Cardiac septum (tissue), 1 donor: ENCODE results near the gene TXNDC11. TPM values are rescaled to one million over a fixed set of nuclear protein-coding genes. Genes with fewer than 3 reads are reported as not detected.

Source experiments
- DNase-seq: peaks from one replicate; pipeline ENCODE4 v3.0.0-alpha.2; 2020; ENCODE audit warnings: low spot score
- intact Hi-C: fragments of 100-400 bp; cut with DNase I; formaldehyde crosslinking; loops from one replicate; pipeline ENCODE4 v1.14.0; 2022
- total RNA-seq: library from RNA; stranded (reverse); fragmentation: NEBNext Ultra II Directional; extraction: Animal tissue kit (Norgen Biotek cat#: 25700); gene quantifications from one replicate; pipeline ENCODE4 v1.2.1, GENCODE V29; 2021
- donor health status: DM: no; HTN: no; CAD: no.

Gene TXNDC11
- total RNA-seq, 1 donor from 2014 or later: 27.0 TPM

- intact Hi-C loops: no loop called here
- no peak for DNase-seq
Measured at GRCh38 chr16:11756248-11756647, 13.6 kb upstream of the TXNDC11 start.

DNA sequence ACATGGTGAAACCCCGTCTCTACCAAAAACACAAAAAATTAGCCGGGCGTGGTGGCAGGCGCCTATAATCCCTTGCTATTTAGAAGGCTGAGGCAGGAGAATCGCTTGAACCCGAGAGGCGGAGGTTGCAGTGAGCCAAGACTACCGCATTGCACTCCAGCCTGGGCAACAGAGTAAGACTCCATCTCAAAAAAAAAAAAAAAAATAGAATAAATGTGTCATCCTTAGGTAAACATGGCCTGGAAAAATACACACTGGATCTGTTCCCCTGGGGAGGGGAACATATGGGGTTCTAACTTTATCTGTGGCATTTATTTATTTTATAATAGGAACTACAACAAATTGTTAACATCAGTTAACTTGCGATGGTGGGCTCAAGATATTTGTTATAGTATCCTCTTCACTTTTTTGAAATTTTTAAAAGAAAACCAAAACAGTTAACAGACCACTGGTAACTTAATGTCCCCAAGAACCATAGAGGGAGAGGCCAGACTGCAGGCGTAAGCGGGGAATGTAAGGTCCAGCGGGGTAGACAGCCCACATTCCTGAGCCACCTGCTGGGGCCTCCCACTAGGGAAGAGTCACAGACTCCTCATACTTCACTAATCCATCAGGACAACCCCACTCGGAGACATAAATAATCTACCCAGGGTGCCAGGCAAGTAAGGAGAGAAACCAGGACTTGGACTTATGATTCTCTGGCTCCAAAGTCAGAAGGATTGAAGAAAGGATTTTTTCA, 12.5 kb upstream of the TXNDC11 start:
- no peak for DNase-seq
- intact Hi-C loops: no loop called here

DNA sequence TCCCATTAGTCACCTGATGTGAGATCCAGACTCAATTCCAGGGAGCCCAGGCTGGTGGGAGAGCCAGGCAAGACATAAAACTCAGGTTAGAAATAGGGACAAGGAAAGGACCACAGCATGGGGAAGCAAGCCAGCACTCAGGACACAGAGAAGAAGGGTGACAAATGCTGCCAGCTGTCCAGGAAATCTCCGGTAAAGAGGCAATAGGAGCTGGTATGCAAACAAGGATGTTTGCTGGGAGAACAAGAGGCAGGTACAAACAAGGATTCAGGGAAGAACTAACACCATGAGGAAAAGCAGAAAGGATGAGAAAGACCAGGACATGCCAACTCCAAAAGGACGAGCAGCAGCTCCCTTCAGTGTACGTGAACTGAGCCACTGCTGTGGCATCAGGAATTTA, 10.2 kb upstream of the TXNDC11 start:
- intact Hi-C loops: no loop called here
- no peak for DNase-seq

DNA sequence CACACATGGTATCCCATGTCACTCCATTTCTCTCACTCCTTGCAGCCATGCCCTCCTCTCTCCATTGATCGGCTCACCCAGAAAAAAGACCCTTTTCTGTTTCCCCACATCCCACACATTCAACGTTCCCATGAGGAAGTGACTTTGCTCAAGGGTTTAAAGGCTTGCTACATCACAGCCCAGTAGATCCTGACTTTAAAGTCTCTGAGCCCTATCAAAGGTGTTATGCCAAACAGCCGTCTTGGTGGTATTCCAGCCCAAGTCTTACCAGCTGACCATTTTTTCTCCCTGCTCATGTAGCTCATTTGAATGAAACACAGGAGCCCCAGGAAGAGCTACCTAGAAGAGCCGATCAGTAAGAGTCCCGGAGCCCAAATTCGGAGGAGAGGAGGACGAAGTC, 7.4 kb upstream of the TXNDC11 start:
- intact Hi-C loops: no loop called here
- DNase-seq: no peak

- DNase-seq: no peak
- intact Hi-C loops: loop anchor here (10.0 kb wide), 1 partner anchor 784 kb away; no protein-coding TSS in a partner anchor
Measured at GRCh38 chr16:11748404-11749254, 6.0 kb upstream of the TXNDC11 start.

DNA sequence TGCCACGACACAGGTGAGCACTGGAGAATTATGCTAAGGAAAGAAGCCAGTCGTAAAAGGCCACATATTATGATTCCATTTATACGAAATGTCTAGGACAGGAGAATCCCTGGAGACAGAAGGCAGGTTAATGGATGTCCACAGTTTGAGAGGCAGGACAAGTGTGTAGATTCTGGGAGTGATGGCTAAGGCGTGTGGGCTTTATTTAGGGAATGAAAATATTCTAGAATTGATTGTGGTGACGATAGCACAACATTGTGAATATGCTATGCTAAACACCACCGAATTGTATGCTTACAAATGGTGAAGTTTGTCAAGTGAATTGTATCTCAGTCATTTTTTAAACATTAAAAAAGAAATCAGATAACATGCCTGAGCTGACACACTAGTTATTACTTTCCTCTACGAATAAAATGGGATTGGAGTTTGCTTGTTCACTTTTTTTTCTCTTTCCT, 5.3 kb upstream of the TXNDC11 start:
- no peak for DNase-seq
- intact Hi-C loops: loop anchor here (10.0 kb wide), 1 partner anchor 783 kb away; no protein-coding TSS in a partner anchor

DNA sequence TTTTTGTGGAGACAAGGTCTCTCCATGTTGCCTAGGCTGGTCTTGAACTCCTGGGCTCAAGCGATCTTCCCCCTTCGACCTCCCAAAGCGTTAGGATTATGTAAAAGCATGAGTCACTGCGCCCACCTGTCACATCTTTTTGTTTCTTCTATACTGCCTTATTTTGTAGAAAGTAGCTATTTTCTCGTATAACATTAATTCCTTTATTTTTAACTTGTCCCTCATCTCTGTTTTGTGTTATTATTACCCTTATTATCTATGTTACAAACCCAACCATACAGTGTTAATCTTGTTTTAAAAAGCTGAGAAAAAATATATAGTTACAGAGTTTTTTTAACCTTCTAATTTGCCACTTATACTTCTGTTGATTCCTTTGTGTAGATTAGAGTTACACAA, 1.4 kb upstream of the TXNDC11 start:
- DNase-seq: no peak
- intact Hi-C loops: loop anchor here (10.0 kb wide), 1 partner anchor 779 kb away; no protein-coding TSS in a partner anchor

DNA sequence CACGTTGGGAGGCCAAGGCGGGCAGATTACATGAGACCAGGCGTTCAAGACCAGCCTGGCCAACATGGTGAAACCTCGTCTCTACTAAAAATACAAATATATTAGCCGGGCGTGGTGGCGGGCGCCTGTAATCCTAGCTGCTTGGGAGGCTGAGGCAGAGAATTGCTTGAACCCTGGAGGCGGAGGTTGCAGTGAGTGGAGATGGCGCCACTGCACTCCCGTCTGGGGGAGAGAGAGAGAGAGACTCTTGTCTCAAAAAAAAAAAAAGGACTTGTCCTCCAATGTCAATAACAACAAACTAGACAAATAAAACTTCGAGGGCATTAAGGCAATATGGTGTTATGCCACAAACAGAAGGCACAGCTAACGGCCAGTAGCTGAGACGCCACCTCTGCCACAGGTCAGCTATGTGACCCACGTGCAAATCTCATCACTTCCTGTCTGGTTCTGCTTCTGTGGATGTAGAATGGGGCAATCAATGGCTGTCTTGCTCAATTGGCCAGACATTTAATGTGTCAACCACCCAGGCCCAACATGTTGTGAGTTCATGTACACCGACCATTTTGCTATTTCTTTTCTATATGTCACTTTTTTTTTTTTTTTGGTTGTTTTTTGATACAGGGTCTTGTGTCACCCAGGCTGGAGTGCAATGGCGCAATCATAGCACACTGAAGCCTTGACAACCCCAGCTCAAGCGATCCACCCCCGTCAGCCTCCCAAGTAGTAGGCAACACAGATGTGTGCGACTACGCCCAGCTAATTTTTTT, 834 bp upstream of the TXNDC11 start:
- intact Hi-C loops: loop anchor here (1.0 to 10.0 kb wide), 3 partner anchors 53 to 779 kb away; partner anchors contain the start of genes RSL1D1 and ZC3H7A

DNA sequence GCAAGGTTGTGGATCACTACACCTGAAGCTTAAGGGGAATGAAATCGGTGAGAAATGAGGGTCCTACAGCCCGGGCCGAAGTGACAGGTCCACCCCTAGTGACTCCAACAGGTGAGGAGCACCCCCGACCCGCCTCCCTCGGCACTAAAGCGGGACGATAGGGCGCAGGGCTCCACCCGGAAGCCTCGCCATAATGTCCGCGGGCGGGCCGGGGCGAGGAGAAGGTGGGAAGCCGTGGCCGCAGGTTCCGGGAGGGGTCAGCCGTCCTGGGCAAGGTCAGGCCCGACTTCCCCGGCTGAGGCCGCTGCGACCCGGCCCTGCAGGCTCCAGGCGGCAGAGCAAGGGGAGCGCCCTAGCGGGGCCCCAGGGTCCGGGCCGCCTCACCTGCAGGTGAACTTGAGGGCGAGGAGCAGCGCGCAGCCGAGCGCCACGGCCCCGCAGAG, 543 bp downstream of the TXNDC11 start:
- peak; percentile 79 for DNase-seq
- intact Hi-C loops: loop anchor here (2.0 to 10.0 kb wide), 2 partner anchors 55 to 777 kb away; partner anchors contain the start of gene ZC3H7A

More for the DNA sequence above, 834 bp upstream of the TXNDC11 start:
- DNase-seq: peak; percentile 81

DNA sequence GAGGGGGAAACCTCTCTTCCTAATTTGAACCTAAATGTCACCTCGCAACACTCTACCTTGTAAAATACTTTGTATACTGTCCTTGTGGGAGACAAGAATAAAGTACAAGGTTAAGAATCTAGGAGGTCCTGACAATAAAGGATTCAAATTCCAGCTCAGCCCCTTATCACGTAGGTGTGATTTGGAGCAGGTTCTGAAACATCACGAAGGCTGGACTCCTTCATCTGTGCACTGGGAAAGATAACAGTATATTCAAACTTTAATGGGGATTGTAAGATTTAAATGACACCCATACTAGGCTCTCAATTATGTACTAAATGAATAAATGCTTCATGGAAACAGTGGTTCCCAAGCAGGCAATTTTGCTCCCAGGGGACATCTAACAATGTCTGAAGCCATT, 2.1 kb downstream of the TXNDC11 start:
- DNase-seq: no peak
- intact Hi-C loops: loop anchor here (10.0 kb wide), 1 partner anchor 776 kb away; no protein-coding TSS in a partner anchor

GRCh38 chr16:11738742-11739544, 3.7 kb downstream of the TXNDC11 start:
- intact Hi-C loops: no loop called here
- no peak for DNase-seq

- intact Hi-C loops: no loop called here
- DNase-seq: no peak
Measured at GRCh38 chr16:11737713-11738112, 4.9 kb downstream of the TXNDC11 start.

DNA sequence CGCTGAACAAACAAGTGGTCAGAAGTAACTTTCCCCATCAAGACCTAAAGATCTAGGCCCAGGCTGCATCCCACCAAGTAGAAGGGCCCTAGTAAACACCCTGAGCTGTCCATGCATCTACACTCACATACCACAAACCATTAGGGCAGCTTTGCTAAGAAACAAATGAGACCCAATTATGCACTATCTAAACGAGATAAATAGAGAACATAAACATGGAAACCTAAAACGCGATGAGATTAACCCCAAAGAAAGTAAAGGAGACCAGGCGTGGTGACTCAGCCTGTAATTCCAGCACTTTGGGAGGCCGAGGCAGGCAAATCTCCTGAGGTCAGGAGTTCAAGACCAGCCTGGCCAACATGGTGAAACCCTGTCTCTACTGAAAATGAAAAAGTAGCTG, 5.8 kb downstream of the TXNDC11 start:
- no peak for DNase-seq
- intact Hi-C loops: no loop called here

DNA sequence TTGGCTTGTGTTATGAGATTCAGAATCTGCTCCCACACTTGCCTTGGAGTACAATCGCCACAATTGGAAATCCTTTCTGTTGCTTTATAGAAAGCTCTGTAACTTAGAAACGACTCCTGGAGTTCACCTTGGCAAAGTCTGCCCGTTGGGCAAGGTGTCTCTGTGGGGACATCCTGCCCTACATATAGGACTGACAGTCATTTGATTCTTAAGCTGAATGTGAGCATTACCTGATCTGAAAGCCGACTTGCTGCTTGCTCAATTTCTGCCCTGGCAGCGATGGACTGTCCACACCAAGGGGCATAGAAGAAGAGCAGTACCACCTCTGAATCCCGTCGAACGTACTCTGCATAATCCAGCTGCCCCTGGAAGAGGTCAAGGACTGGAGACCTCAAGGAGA, 6.9 kb downstream of the TXNDC11 start:
- DNase-seq: no peak
- intact Hi-C loops: no loop called here

GRCh38 chr16:11734653-11735043, 8.0 kb downstream of the TXNDC11 start:
- intact Hi-C loops: no loop called here
- DNase-seq: no peak

GRCh38 chr16:11734025-11734652, 8.5 kb downstream of the TXNDC11 start:
- intact Hi-C loops: no loop called here
- DNase-seq: no peak

DNA sequence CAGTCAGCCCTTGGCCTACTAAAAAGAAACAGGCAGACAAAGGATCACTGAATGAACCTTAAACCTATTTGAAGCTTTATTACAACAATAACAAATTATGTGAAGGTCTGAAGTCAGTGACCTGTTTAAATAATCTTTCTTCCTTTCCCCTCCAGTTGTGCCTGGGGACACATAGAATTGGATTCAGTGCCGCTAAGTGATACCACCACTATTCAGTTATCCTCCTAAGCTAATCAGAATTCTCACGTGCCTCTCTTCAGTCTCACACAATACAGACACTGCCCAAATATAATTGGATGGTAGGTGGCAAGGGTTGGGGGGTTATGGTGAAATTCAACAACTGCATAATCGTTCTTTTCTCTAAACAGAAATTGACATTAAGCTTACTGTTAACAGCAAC, 11.4 kb downstream of the TXNDC11 start:
- intact Hi-C loops: no loop called here
- DNase-seq: no peak

DNA sequence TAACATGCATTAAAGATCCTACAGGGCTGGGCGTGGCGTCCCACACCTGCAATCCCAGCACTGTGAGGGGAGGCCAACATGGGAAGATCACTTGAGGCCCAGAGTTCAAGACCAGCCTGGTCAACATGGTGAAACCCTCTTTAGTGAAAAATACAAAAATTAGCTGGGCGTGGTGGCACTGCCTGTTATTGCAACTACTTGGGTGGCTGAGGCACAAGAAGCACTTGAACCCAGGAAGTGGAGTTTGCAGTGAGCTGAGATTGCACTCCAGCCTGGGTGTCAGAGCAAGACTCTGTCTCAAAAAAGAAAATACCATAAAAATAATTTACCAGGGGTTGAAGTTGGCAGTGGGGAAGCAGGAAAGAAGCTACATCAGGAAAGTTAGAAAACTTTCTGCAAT, 12.9 kb downstream of the TXNDC11 start:
- intact Hi-C loops: no loop called here
- no peak for DNase-seq
